SH-SY5Y (cell line): ENCODE results near the gene RTN4R.

Experiments used
- GATA2 ChIP-seq: IDR thresholded peaks from 2 replicates; pipeline ENCODE4 v1.6.1; 2011; ENCODE audit warnings: mild to moderate bottlenecking, low read depth, low read length
- GATA3 ChIP-seq: IDR thresholded peaks from 2 replicates; pipeline ENCODE4 v1.6.1; 2011; ENCODE audit warnings: low read depth, mild to moderate bottlenecking, low read length, moderate library complexity

RTN4R gene

DNA sequence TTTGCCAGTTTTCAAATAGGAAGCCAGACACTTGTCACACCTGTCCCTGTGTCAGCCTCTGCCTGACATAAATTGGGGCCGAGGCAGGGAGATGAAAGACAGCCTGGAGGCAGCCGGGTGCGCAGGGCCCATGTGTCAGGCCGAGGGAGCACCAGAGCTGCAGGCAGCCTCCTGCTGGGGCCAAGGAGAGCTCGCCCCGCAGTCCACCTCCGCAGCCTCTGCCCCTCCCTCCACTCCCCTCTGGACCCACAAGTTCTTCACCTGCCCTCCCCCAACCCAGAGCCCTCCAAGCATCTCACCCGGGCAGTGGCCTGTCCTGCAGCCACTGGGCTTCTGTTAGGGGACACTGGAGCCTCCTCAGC lies 8.8 kb downstream of the RTN4R start:
- TF ChIP-seq GATA3 (no peak), GATA2 (no peak)

GRCh38 chr22:20258584-20259326 lies 9.4 kb downstream of the RTN4R start:
- TF ChIP-seq GATA3 (no peak), GATA2 (no peak)

- TF ChIP-seq GATA2 (no peak), GATA3 (no peak)
Measured at GRCh38 chr22:20258021-20258299, 10.2 kb downstream of the RTN4R start.

GRCh38 chr22:20257212-20258020 lies 10.7 kb downstream of the RTN4R start:
- no peak for TF ChIP-seq GATA3
- TF ChIP-seq GATA2 = no peak

GRCh38 chr22:20256551-20257211 lies 11.4 kb downstream of the RTN4R start:
- TF ChIP-seq GATA3 (no peak), GATA2 (no peak)

DNA sequence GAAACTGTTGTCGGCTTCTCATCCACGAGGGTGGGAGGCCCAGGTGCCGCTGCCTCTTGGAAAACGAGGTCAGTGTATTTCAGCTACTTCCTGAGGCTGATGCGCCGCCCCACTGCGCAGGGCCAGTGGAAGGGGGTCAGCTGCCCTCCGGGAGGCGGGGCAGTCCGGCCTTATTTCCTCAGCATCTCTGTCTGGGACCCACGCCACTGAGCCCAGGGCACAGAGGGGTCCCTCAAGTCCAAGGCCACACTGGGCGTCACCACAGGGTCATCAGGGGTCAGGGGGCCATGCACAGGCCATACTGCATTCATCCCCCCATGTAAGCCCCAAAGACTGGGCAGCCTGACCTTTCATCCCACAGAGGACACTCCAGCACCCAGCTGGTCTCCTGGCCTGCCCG lies 12.1 kb downstream of the RTN4R start:
- TF ChIP-seq GATA3 (no peak), GATA2 (no peak)

DNA sequence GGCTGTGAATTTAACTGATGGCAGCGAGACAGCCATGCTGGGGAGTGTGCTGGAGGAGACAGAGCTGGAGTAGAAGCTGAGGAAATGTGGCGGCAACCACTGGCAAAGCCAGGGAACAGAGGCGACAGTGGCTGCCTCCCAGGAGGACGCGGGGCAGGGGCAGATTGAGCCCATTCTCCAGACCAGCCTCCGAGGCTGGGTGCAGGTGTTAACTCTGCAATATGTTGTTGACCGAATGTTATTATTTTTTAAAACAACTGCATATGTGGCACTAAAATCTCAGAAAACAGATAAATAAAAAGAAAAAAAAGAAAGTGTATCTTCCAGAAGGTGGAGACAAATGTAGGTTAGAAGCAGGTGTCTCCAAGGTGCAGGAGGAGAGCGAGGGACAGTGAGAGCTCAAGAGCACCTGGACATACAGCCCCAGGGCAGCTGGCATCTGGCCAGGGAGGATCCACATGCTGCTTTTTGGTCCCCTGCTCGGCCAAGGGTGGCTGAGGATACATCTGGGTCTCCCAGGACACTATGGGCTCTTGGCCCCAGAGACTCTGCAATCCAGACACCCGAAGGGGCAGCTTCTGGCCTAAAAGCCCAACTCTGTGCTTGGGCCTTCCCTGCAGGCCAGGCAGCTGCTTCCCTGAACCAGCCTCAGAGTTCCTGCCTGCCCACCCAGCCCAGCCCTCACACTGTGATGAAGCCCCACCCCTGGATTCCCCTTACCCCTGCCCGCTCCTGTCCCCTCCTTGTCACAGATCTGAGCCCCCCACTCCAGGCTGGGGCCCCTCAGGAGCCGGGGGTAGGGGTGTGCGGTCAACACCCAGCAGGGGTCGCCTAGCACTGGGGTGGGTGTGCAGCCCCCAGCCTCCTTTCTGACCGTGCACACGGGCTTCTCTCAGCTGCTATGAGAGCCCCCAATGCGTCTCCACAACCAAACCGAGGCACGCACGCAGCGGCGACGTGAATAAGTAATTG lies 12.9 kb downstream of the RTN4R start:
- no peak for TF ChIP-seq GATA2
- TF ChIP-seq GATA3 = no peak

- TF ChIP-seq GATA3 (no peak), GATA2 (no peak)
Measured at GRCh38 chr22:20253161-20253560, 15.0 kb downstream of the RTN4R start.

DNA sequence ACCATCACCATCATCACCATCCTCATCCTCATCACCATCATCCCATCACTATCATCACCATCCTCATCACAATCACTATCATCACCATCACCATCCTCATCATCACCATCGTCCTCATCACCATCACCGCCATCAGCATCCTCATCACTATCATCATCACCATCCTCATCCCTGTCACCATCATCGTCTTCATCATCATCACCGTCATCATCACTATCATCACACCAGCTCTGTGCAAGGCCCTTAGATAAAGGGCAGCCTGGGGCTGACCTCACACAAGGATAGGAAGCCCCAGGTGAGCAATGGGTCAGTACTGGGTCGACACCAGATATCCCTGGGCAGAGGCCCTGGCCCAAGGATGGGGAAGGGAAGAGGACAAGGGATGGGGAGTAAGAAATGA lies 16.1 kb downstream of the RTN4R start:
- TF ChIP-seq GATA2 (no peak), GATA3 (no peak)

DNA sequence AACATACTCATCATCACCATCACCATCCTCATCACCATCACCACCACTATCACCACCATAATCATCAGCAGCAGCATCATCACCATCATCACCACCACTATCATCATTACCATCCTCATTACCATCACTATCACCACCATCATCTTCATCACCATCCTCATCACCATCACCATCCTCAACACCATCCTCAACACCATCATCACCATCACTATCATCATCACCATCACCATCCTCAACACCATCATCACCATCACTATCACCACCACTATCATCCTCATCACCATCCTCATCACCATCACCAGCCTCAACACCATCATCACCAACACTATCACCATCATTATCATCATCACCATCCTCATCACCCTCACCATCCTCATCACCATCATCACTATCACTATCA lies 16.6 kb downstream of the RTN4R start:
- TF ChIP-seq GATA2 (no peak), GATA3 (no peak)

DNA sequence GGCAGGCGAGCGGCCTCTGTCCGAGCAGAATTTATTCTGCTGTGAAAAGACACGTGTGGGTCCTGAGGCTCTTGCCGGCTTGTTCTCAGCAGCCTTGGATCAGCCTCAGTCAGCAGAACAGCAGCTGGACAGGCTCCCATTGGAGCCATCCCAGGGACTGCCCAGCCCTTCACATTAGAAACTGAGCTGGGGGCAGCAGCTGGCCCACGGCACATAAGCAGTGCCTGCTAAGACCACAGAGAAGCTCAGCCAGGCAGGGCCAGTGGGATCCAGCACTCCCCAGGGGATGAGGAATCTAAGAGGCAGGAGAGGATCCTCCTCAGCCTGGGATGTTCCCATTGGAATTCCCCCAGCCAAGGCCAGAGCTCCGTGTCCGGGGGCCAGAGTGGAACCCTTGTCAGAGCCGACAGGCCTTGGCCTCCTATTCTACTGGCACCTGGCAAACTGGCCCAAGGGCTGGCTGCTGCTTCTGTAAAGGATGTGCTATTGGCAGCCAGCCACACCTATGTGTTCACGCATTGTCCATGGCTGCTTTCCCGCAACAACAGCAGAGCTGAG lies 18.2 kb downstream of the RTN4R start:
- TF ChIP-seq GATA2 = no peak
- TF ChIP-seq GATA3 = no peak

DNA sequence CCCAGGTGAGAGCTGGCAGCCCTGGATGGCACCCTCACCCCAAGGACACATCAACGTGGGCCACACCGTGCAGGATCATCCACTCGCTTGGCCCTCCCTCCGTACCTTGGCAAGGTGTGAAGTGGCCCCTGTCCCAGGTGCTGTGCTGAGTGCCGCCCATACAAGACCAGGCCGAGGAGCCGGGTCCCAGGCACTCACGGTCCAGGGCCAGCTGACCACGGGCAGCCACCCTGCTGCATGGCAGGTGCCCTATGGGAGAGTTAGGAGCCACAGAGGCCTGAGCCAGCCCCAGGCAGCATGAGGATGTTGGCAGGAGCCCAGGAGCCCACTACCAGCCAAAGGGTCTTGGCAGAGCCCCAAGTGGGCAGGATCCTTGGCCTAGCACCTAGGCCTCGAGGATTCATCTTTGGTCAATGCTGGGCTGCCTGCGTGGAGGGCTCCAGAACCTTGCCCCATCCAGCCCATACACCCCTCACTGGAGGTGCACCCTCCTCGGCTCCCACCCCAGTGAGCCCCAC lies 19.6 kb downstream of the RTN4R start:
- TF ChIP-seq GATA3 (no peak), GATA2 (no peak)

DNA sequence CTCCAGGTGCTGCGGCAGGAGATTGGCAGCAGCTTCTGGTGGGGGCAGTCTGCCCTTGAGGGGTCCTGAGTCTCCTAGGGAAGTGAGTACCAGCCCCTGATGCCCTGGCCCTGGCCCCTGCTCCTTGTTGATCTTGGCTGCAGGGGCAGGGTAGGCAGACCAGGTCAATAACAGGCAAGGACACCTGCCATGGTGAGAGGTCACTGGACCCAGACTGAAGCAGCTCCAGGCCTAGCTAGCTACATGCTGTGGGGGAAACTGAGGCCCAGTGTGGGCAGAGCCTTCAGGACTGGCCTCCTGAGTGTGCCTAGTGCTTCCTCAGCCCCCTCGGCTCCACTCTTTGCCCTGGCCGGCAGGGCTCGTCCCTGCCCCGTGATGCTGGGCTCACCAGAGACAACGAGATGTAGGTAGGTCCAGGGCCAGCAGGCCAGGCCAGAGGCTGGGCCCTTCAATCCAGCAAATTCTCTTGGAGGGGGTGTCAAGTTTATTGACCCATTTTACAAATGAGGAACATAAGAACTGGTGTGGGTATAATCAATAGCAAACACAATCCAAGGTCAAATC lies 20.4 kb downstream of the RTN4R start:
- TF ChIP-seq GATA3 (no peak), GATA2 (no peak)

DNA sequence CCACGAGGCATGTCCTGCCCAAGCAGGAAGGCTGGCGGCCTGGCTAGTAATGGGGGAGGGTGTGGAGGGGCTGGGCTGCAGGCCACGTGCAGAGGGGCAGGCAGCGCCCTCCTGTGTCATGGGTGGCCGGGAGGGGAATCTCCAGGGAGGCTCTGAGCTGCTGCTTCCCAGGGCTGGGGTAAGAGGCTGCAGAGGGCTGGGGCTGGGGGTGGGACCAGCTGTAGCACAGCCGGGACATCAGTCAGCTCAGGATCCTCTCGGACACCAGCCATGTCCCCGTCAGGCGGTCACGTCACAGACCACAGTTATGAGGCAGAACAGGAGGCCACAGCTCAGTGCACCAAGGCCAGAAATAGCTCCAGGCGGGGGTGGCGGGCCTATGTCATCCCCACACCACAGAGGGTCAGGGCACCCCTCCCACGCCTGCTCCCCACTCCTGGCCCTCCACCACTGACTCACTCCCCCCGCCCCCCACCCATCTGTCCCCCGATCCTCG lies 21.1 kb downstream of the RTN4R start:
- TF ChIP-seq GATA2 = no peak
